Lung (tissue), 12 donors: Measurements from ENCODE around the gene SDF4. TPM values are rescaled to one million over a fixed set of nuclear protein-coding genes. Genes with fewer than 3 reads are reported as not detected.

Source experiments
- ATAC-seq: fragments of 200-7000 bp; cut with Tn5 transposase; one replicate; pipeline ENCODE4 v1.9.1; 2020; ENCODE audit warnings: moderate number of reproducible peaks; ENCODE audit not compliant: insufficient read depth, low FRiP score
- DNase-seq, 3 donors: peaks; one replicate each; pipeline ENCODE4 v3.0.0-alpha.2; 2013 to 2017
- H3K27ac ChIP-seq, 2 donors: one replicate each; pipeline ENCODE4 v1.5.1; 2013; ENCODE audit warnings: mild to moderate bottlenecking in 2 of 2, moderate library complexity in 2 of 2, control low read depth in 1 of 2, inconsistent platforms in 1 of 2, low read depth in 1 of 2, low read length in 1 of 2
- H3K27me3 ChIP-seq, 3 donors: one replicate each; pipeline ENCODE4 v1.5.1; 2013; ENCODE audit warnings: low read length in 2 of 3; ENCODE audit not compliant: control insufficient read depth in 3 of 3, insufficient read depth in 3 of 3
- H3K36me3 ChIP-seq, 4 donors: one replicate each; pipeline ENCODE4 v1.5.1; 2013; ENCODE audit warnings: low read length in 4 of 4, mild to moderate bottlenecking in 1 of 4, moderate library complexity in 1 of 4; ENCODE audit not compliant: control insufficient read depth in 4 of 4, insufficient read depth in 4 of 4
- H3K4me1 ChIP-seq, 5 donors: one replicate each; pipeline ENCODE4 v1.5.1; 2013; ENCODE audit warnings: low read length in 5 of 5, mild to moderate bottlenecking in 2 of 5, moderate library complexity in 1 of 5; ENCODE audit not compliant: control insufficient read depth in 5 of 5, insufficient read depth in 5 of 5
- H3K4me3 ChIP-seq: one replicate; pipeline ENCODE4 v1.5.1; 2013; ENCODE audit warnings: mild to moderate bottlenecking, control low read depth, moderate library complexity
- H3K9ac ChIP-seq, 2 donors: one replicate each; pipeline ENCODE4 v1.5.1; 2013; ENCODE audit warnings: low read length in 2 of 2, control low read depth in 1 of 2; ENCODE audit not compliant: insufficient read depth in 1 of 2
- H3K9me3 ChIP-seq, 4 donors: one replicate each; pipeline ENCODE4 v1.5.1; 2013; ENCODE audit warnings: low read length in 3 of 4, mild to moderate bottlenecking in 1 of 4, moderate library complexity in 1 of 4; ENCODE audit not compliant: control insufficient read depth in 4 of 4, insufficient read depth in 3 of 4
- CTCF ChIP-seq: IDR thresholded peaks from 2 replicates; pipeline ENCODE4 v1.5.1; 2012; ENCODE audit warnings: mild to moderate bottlenecking; ENCODE audit errors: control extremely low read depth, extremely low read depth
- WGBS, 2 donors: extraction: QIAGEN DNeasy Blood & Tissue Kit; methylation state at CpG; one replicate each; pipeline ENCODE4 v1.1.7; 2013; 5-methylcytosine and 5-hydroxymethylcytosine counted together
- polyA plus RNA-seq, 2 donors: library from polyadenylated mRNA; stranded (reverse); fragments of 200-250 nt; gene quantifications; one replicate each; pipeline ENCODE4 v1.2.1, GENCODE V29; 2013
- total RNA-seq, 2 donors: library from RNA; depleted of rRNA in 1 of 2; stranded (reverse); fragments of >200 nt in 1 of 2; gene quantifications; one replicate each; pipeline ENCODE4 v1.2.1, GENCODE V29; 2014 to 2021
- donor health status: control.
- donor health status: control.
- donor health status: Bipolar disorder and iron deficiency.
- donor health status: healthy.
- donor health status: DM: yes; HTN: yes; CAD: no.

Gene SDF4
- total and polyA plus RNA-seq, 4 donors, result 65.7 to 189 (median 143) TPM

GRCh38 chr1:1242461-1243265, 10.9 kb upstream of the SDF4 start:
- H3K27ac ChIP-seq, result no peak overlapping the region
- 92% methylated on average over 41 of the region's 41 CpGs for WGBS, 2 donors
- no peak for DNase-seq
- peaks cover 0 to 5% (median 0%) of the 10 kb centered on the region in 5 donors for H3K4me1 ChIP-seq
- peaks cover 0 to 7% (median 0%) of the 10 kb centered on the region in 4 donors for H3K9me3 ChIP-seq
- H3K27me3 ChIP-seq, result peaks cover 6 to 32% (median 24%) of the 10 kb centered on the region in 3 donors
- no peak for ATAC-seq
- H3K4me3 ChIP-seq, result no peak overlapping the region
- no peak overlapping the region for H3K9ac ChIP-seq
- no peak for TF ChIP-seq CTCF
- H3K36me3 ChIP-seq, result no peaks in the 10 kb centered on the region

GRCh38 chr1:1241588-1242219, 9.9 kb upstream of the SDF4 start:
- 91 to 92% methylated on average over 26 of the region's 26 CpGs for WGBS, 2 donors
- H3K4me1 ChIP-seq, result peaks cover 0 to 11% (median 0%) of the 10 kb centered on the region in 5 donors
- no peak overlapping the region for H3K4me3 ChIP-seq
- DNase-seq, result no peak
- no peak for ATAC-seq
- no peak for TF ChIP-seq CTCF
- no peaks in the 10 kb centered on the region for H3K36me3 ChIP-seq
- H3K9ac ChIP-seq, result no peak overlapping the region
- no peak overlapping the region for H3K27ac ChIP-seq
- peaks cover 0 to 33% (median 14%) of the 10 kb centered on the region in 3 donors for H3K27me3 ChIP-seq
- peaks cover 0 to 6% (median 0%) of the 10 kb centered on the region in 4 donors for H3K9me3 ChIP-seq

- no peak for DNase-seq
Observed at GRCh38 chr1:1240822-1241587, 9.2 kb upstream of the SDF4 start.

More at GRCh38 chr1:1240822-1241587, 9.2 kb upstream of the SDF4 start:
- no peaks in the 10 kb centered on the region for H3K36me3 ChIP-seq
- no peak for TF ChIP-seq CTCF
- peaks cover 0 to 6% (median 0%) of the 10 kb centered on the region in 4 donors for H3K9me3 ChIP-seq
- H3K4me3 ChIP-seq, result no peak overlapping the region
- no peak overlapping the region for H3K9ac ChIP-seq
- no peak overlapping the region for H3K27ac ChIP-seq
- H3K4me1 ChIP-seq, result peaks cover 0 to 9% (median 0%) of the 10 kb centered on the region in 5 donors
- H3K27me3 ChIP-seq, result peaks cover 0 to 32% (median 10%) of the 10 kb centered on the region in 3 donors
- ATAC-seq, result no peak
- 62 to 67% methylated on average over 19 to 23 of the region's 23 CpGs for WGBS, 2 donors
